Keratinocyte (primary cell): ENCODE data around the gene NAPB.

Source experiments
- EZH2 ChIP-seq: IDR thresholded peaks from one replicate; pipeline ENCODE4 v1.6.1; 2012; ENCODE audit warnings: inconsistent platforms, mild to moderate bottlenecking, low read length, moderate library complexity
- TF ChIP-seq, protein P1 (sequence below), 3 experiments: IDR thresholded peaks in 1 of 3; conservative IDR thresholded peaks in 1 of 3; optimal IDR thresholded peaks in 1 of 3; 2 replicates in 2 of 3; 3 replicates in 1 of 3; pipeline versions ENCODE3 to v1.5.1; 2011; ENCODE audit warnings: low read length in 3 of 3, mild to moderate bottlenecking in 3 of 3, moderate library complexity in 2 of 3, control low read depth in 1 of 3, inconsistent platforms in 1 of 3; ENCODE audit not compliant: insufficient read depth in 2 of 3; ENCODE audit errors: extremely low read depth in 1 of 3

- no peak for TF ChIP-seq EZH2
- TF ChIP-seq, protein P1, sequence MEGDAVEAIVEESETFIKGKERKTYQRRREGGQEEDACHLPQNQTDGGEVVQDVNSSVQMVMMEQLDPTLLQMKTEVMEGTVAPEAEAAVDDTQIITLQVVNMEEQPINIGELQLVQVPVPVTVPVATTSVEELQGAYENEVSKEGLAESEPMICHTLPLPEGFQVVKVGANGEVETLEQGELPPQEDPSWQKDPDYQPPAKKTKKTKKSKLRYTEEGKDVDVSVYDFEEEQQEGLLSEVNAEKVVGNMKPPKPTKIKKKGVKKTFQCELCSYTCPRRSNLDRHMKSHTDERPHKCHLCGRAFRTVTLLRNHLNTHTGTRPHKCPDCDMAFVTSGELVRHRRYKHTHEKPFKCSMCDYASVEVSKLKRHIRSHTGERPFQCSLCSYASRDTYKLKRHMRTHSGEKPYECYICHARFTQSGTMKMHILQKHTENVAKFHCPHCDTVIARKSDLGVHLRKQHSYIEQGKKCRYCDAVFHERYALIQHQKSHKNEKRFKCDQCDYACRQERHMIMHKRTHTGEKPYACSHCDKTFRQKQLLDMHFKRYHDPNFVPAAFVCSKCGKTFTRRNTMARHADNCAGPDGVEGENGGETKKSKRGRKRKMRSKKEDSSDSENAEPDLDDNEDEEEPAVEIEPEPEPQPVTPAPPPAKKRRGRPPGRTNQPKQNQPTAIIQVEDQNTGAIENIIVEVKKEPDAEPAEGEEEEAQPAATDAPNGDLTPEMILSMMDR (optimal IDR thresholded peaks at IDR 0.05 in 1 of 3, IDR thresholded peaks at IDR 0.05 in 1 of 3, conservative IDR thresholded peaks at IDR 0.05 in 1 of 3; ENCODE audit: extremely low read depth in 1 of 3, insufficient read depth in 2 of 3, low read length in 3 of 3), result no peak
Measured at GRCh38 chr20:23367770-23368169, 53.5 kb downstream of the NAPB start.
